ENCODE results near the gene BRME1. TPM values are rescaled to one million over a fixed set of nuclear protein-coding genes. Genes with fewer than 3 reads are reported as not detected.

The BRME1 gene
- polyA plus RNA-seq, 1 experiment = 0.94 TPM

DNA sequence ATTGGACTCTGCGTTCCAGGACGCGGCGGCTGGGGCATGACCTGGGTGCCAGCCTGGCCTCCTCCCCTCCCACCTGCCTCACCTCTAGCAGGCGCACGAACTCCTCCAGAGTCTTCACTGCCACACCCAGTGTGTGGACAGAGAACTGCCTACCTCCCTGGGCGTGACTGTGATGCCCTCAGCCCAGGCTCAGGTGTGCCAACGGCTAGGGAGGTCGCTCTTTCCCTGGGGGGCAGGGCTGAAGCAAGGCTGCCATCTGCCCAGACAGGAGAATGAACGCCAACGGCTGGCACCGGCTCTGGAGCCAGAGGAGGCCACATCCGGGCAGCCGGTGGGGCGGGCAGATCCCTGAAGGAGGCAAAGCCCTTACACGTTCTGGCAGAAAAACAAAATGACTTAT lies 17.6 kb downstream of the BRME1 start:
- Histone ChIP-seq H3K36me3 (ENCODE audit: control insufficient read depth, insufficient read depth, low read length) (no peaks in the 10 kb centered on the region), H3K4me3 (ENCODE audit: low read depth, low read length) (no peak overlapping the region), H3K27me3 (ENCODE audit: control insufficient read depth, insufficient read depth, low read length) (no peaks in the 10 kb centered on the region)
- ChIA-PET CTCF (interaction anchor here (0.8 to 1.5 kb wide), 4 partner anchors 16 to 260 kb away, joined by 3 read pairs; partner anchors contain the start of gene MISP3), POLR2A (interaction anchor here (0.5 kb wide), 1 partner anchor 261 kb away, joined by 3 read pairs; no protein-coding TSS in a partner anchor)
- TF ChIP-seq CTCF (IDR thresholded peaks at IDR 0.05; ENCODE audit: insufficient read depth, low read depth, low read length) = no peak
- DNase-seq (ENCODE audit: low read depth) = no peak

DNA sequence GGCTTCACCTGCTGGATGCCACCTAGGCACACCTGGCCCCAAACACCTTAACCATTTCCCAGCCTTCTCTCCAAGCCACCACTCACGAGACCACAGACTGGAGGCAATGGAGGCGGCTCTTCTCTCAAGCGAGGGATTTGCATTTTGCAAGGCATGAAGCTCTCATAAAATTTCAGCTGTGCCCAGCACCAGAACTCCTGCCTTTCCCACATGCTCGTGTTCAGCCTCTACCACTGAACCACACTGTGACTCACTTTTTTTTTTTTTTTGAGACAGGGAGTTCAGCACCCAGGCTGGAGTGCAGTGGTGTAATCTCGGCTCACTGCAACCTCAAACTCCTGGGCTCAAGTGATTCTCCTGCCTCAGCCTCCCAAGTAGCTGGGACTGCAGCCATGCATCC lies 18.4 kb downstream of the BRME1 start:
- TF ChIP-seq CTCF (IDR thresholded peaks at IDR 0.05; ENCODE audit: insufficient read depth, low read depth, low read length) = no peak
- Histone ChIP-seq H3K36me3 (ENCODE audit: control insufficient read depth, insufficient read depth, low read length) (no peaks in the 10 kb centered on the region), H3K4me3 (ENCODE audit: low read depth, low read length) (no peak overlapping the region), H3K27me3 (ENCODE audit: control insufficient read depth, insufficient read depth, low read length) (no peaks in the 10 kb centered on the region)
- DNase-seq (ENCODE audit: low read depth) = peak; percentile 19
- CTCF ChIA-PET = interaction anchor here (0.8 to 2.1 kb wide), 6 partner anchors 9 to 185 kb away, joined by 3 to 6 read pairs (median 3); partner anchors contain the start of gene MISP3
- POLR2A ChIA-PET = no interaction called here

GRCh38 chr19:13887018-13887436 lies 18.9 kb downstream of the BRME1 start:
- H3K4me3 ChIP-seq (ENCODE audit: low read depth, low read length) = no peak overlapping the region
- ChIA-PET POLR2A (no interaction called here), CTCF (interaction anchor here (1.0 to 2.1 kb wide), 5 partner anchors 9 to 172 kb away, joined by 3 to 6 read pairs (median 3); partner anchors contain the start of gene RFX1)
- no peaks in the 10 kb centered on the region for H3K27me3 ChIP-seq (ENCODE audit: control insufficient read depth, insufficient read depth, low read length)
- TF ChIP-seq CTCF (IDR thresholded peaks at IDR 0.05; ENCODE audit: insufficient read depth, low read depth, low read length) = no peak
- DNase-seq (ENCODE audit: low read depth) = no peak
- no peaks in the 10 kb centered on the region for H3K36me3 ChIP-seq (ENCODE audit: control insufficient read depth, insufficient read depth, low read length)

GRCh38 chr19:13885826-13886365 lies 20.0 kb downstream of the BRME1 start:
- no peak for TF ChIP-seq CTCF (IDR thresholded peaks at IDR 0.05; ENCODE audit: insufficient read depth, low read depth, low read length)
- no peak overlapping the region for H3K4me3 ChIP-seq (ENCODE audit: low read depth, low read length)
- ChIA-PET POLR2A (no interaction called here), CTCF (interaction anchor here (0.6 to 2.1 kb wide), 4 partner anchors 10 to 188 kb away, joined by 3 to 6 read pairs (median 4); no protein-coding TSS in a partner anchor)
- no peak for DNase-seq (ENCODE audit: low read depth)
- H3K36me3 ChIP-seq (ENCODE audit: control insufficient read depth, insufficient read depth, low read length) = no peaks in the 10 kb centered on the region
- no peaks in the 10 kb centered on the region for H3K27me3 ChIP-seq (ENCODE audit: control insufficient read depth, insufficient read depth, low read length)

DNA sequence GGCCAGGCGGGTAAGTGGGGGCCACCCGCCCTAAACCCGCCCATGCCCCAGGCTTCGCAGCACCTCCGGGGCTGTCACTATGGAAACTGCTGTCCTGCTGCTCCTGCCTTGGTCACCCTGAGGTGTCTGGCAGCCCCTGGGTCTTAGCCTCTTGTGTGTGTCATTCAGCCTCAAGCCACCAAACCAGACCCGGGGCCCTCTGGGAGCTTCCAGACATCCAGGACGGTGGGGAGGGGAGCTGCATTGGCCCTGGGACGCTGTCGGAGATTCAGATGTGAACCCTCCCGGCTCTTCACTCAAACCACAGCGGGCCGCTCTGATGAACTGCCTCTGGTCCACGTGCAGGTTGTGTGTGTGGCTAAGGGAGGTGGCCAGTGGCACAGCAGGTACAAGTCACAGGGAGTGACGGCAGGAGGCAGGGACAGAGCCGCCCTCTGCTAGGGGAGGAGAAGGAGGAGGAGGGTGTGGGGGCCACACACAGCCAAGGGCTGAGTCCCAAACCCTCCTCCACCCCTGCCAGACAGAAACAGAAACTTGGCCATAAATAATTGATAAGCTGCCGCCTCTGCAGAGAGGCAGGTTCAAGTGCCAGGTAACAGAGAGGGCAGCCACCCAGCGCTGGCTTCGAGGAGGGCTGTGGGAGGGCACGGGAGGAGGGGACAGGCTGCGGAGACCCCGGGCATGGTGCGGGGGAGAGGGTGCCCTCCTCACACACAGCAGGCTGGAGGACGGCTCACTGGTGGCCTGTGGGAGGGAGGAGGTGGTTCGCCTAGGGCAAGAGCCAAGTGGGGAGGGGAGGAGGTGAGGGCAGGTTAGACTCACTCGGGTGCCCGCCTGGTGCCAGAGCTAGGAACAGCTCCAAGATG lies 21.0 kb downstream of the BRME1 start:
- ChIA-PET POLR2A (no interaction called here), CTCF (interaction anchor here (1.0 kb wide), 2 partner anchors 175 to 189 kb away, joined by 3 to 6 read pairs; no protein-coding TSS in a partner anchor)
- no peaks in the 10 kb centered on the region for H3K27me3 ChIP-seq (ENCODE audit: control insufficient read depth, insufficient read depth, low read length)
- no peak for TF ChIP-seq CTCF (IDR thresholded peaks at IDR 0.05; ENCODE audit: insufficient read depth, low read depth, low read length)
- no peak for DNase-seq (ENCODE audit: low read depth)
- no peak overlapping the region for H3K4me3 ChIP-seq (ENCODE audit: low read depth, low read length)
- no peaks in the 10 kb centered on the region for H3K36me3 ChIP-seq (ENCODE audit: control insufficient read depth, insufficient read depth, low read length)

All from BJ (cell line).